ENCODE results near the gene UBR4.

GRCh38 chr1:19037659-19038058 is 172.4 kb downstream of the UBR4 start:
- TF ChIP-seq REST (IDR thresholded peaks at IDR 0.05; ENCODE audit: insufficient read depth in 1 of 2, low read depth in 2 of 2, low read length in 1 of 2) (no peak), CTCF (IDR thresholded peaks at IDR 0.05) (no peak), POLR2AphosphoS5 (IDR thresholded peaks at IDR 0.05; ENCODE audit: low read depth, low read length) (no peak)

Data from Panc1 (cell line).